ENCODE measurements around the gene TBX10.

TBX10 gene

DNA sequence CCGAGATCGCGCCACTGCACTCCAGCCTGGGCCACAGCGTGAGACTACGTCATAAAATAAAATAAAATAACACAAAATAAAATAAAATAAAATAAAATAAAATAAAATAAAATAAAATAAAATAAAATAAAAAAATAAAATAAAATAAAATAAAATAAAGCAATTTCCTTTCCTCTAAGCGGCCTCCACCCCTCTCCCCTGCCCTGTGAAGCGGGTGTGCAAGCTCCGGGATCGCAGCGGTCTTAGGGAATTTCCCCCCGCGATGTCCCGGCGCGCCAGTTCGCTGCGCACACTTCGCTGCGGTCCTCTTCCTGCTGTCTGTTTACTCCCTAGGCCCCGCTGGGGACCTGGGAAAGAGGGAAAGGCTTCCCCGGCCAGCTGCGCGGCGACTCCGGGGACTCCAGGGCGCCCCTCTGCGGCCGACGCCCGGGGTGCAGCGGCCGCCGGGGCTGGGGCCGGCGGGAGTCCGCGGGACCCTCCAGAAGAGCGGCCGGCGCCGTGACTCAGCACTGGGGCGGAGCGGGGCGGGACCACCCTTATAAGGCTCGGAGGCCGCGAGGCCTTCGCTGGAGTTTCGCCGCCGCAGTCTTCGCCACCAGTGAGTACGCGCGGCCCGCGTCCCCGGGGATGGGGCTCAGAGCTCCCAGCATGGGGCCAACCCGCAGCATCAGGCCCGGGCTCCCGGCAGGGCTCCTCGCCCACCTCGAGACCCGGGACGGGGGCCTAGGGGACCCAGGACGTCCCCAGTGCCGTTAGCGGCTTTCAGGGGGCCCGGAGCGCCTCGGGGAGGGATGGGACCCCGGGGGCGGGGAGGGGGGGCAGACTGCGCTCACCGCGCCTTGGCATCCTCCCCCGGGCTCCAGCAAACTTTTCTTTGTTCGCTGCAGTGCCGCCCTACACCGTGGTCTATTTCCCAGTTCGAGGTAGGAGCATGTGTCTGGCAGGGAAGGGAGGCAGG, 56.0 kb downstream of the TBX10 start, which contains the start of gene GSTP1:
GSTP1 (plus strand) TSS at position 566 of the 958 bp plus-strand sequence; CDS start at position 598, 32 bp downstream.
- peaks cover 6% of the 10 kb centered on the region; the same call in 1 of the 2 replicates for H3K4me1 ChIP-seq
- H3K36me3 ChIP-seq: peaks cover 22% of the 10 kb centered on the region
- no peaks in the 10 kb centered on the region for H3K9me3 ChIP-seq
- DNase-seq: peak; percentile 97
- H3K4me3 ChIP-seq (ENCODE audit: low read depth, low read length): peak within 1 kb of the TSS; percentile 89
- no peaks in the 10 kb centered on the region for H3K27me3 ChIP-seq
- TF ChIP-seq CTCF (IDR thresholded peaks at IDR 0.05; ENCODE audit: low read depth, low read length): peak; percentile 52

DNA sequence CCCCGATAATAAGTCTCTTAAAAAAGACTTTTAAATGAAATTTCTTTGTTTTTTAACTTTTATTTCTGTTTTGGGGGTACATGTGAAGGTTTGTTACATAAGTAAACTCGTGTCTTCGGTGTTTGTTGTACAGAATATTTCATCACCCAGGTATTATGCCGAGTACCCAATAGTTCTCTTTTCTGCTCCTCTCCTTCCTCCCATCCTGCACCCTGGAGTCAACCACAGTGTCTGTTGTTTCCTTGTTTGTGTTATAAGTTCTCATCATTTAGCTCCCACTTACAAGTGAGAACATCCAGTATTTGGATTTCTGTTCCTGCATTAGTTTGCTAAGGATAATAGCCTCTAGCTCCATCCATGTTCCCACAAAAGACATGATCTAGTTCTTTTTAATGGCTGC, 57.6 kb downstream of the TBX10 start:
- no peak for DNase-seq
- Histone ChIP-seq H3K27me3 (no peaks in the 10 kb centered on the region), H3K4me3 (ENCODE audit: low read depth, low read length) (no peak overlapping the region), H3K36me3 (peaks cover 16% of the 10 kb centered on the region), H3K4me1 (peaks cover 13% of the 10 kb centered on the region), H3K9me3 (no peaks in the 10 kb centered on the region)
- TF ChIP-seq CTCF (IDR thresholded peaks at IDR 0.05; ENCODE audit: low read depth, low read length): no peak

- Histone ChIP-seq H3K4me1 (peaks cover 13% of the 10 kb centered on the region), H3K4me3 (ENCODE audit: low read depth, low read length) (no peak overlapping the region), H3K36me3 (peaks cover 10% of the 10 kb centered on the region), H3K27me3 (no peaks in the 10 kb centered on the region), H3K9me3 (no peaks in the 10 kb centered on the region)
- TF ChIP-seq CTCF (IDR thresholded peaks at IDR 0.05; ENCODE audit: low read depth, low read length): no peak
- DNase-seq: no peak
Measured at GRCh38 chr11:67581469-67581868, 58.1 kb downstream of the TBX10 start.

All from BE2C (cell line).